ENCODE data around the gene PRDM16.

The PRDM16 gene

DNA sequence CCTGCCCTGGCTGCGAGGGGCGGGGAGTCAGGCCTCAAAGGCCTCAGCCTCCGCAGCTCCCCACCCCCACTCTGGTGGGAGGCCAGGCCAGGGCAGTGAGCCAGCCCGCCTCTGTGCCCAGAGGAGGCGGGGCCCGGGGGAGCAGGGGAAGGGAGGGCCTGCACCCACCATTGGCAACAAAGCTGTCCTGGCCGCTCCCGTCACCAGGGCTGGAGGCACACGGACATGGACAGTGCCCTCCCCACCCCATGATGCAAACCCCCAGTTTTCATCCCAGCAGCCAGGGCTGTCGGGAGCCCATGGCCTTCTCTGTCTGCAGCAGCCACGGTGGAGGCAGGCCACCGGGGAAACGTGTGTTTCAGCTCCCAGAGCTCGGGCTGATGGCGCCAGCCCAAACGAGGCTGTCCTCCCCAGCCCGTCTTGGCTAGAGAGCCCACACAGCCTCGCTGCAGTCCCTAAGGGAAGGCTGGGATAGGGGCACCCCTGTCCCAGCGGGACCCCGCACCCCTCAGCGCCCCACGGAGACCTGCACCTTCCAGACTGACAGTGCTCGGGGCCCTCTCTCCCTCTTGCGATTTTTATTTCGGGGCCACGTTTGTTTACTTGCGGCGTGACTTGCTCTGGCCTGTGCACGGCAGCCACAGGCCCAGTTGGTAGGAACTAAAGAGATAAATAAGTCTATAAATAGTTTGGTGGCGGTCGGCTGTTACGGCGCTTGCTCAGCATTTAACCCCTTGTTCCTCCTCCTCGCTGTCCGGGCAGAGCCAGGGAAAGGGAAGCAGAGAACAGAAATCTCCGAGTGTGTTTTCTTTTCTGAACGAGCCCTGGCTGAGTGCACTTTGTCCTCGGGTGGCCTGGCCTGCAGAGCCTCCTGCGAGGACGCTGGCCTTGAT, 101.8 kb downstream of the PRDM16 start:
- peak; percentile 88 for DNase-seq

DNA sequence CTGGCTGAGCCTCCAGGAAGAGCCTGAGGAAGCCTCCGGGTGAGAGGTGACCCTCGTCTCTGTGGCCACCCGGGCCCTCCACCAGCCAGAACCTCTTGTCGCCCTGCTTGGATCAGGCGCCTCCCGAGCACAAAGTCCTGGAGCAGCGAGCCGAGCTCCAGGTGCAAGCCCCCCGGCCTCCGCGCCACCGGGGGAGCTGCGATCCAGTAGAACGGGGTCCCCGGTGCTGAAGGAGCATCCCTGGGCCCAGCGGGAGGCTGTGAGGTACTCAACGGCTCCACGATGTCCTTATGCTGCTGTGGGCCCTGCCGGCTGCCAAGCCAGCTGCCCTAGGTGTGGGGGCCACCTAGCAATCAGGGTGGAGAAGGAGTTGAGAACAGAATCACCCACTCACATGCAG, 102.8 kb downstream of the PRDM16 start:
- DNase-seq, result no peak

DNA sequence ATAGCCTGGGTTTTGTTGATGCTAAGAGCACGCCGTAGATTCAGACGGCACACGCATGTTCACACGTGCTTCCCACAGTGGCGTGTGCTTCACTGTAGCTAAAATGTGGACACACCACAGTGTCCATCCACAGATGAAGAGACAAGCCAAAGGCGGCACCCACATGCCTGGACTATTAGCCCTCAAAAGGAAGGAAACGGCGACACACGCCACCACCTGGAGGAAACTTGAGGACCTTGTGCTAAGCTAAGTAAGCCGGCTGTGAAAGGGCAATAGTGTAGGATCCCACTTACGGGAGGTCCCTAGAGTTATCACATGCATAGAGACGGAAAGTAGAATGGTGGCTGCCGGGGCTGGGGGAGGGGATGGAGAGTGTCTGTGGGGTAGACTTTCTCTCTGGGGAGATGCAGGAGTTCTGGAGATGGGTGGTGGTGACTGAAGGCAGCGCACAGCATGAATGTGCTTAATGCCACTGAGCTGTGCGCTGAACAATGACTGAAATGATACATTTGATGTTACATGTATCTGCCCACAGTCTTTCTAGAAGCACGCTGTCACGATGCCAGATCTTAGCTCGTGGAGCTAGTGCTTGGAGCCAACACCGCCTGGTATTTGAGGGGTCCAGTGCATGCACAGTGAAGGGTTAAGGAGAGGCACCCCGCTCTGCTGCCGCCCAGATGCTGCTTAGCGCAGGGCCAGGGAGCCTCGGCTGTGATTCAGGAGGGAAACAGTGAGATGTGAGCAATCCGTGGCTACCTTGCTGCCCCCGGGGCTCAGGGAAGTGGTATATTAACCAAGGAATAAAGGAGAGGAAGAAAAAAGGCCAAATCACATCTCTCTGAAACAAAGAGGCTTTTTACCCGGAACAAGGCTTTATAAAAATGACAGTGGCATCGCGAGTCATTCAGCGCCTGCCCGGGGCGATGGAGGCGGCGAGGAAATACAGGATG, 103.7 kb downstream of the PRDM16 start:
- no peak for DNase-seq

DNA sequence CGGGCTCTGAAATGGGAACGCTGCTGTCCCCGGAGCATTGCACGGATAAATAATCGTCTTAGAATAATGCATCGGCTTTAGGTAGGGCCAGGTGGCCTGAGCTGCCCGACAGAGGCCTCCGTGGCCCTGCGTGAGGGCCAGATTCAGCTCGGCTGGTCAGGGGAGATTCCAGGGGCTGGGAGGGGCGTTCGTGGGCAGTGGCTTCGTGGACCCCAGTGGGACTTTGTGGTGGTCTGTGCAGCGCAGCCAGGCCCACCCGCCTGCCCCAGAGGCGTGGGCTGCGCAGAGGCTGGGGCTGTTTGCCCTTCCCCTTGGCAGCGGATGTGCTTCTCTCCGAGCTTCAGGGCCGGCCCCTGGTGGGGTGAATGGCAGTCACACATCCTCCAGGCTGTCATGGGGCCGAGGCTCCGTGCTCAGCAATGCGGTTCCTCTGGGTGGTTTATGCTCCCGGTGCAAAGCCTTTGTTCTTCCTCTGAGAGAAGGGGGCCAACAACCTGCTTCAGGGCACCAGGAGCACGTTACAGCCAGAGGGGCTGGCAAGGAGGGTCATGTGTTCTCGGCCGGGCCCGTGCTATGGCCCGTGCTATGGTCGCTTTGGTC, 104.5 kb downstream of the PRDM16 start:
- no peak for DNase-seq

DNA sequence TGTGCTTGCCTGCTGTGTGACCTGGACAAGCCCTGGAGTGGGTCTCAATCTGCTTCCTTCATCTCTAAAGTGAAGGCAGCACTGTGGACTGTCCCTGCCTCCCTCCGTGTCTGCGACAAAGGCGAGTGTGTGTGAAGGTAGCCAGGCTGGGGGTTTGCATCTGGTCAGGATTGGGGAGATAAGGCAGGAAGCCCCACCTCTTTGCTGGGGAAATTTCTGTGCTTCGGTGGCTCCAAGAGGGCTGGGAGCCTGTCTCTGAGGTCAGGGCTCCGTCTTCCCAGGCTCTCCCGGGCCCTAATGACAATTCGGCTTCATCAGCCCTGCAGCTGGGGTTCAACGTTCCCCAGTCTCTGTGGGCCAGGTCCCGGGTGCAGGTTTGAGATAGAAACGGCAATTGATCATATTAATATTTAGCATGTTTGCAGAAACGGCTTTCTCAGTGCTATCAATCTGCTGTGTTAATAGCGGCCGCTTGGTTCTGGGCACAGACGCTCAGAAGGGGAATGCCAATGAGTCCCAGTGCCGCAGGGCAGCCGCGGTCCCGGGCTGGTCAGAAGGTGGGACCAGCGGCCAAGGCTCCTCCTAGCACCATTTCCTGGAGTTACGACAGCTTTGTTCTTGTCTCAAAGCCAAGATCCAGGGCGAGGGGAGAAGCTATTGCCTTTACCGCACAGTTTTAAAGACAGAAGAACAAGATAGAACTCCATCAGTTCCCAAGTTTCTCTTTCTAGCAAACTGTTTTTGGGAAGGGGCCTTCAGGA, 105.7 kb downstream of the PRDM16 start:
- DNase-seq, result no peak

DNA sequence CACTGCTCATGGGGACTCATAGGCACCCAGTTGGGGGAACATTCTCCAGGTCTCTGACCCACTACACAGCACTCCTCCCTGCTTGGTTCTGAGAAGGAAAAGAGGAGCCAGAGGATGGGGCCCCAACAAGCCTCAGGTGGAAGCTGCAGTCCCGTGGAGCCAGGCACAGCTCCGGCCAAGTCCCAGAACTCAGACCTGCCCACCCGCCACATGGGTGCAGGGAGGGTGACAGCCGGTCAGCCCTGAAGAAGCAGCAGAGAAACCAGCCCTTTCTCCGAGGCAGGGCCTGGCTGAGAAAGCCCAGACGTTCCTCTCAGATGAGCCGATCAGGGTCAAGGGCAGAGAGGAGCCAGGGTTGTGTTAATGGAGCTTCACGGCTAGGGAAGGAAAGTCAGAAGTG, 106.5 kb downstream of the PRDM16 start:
- DNase-seq, result no peak

DNA sequence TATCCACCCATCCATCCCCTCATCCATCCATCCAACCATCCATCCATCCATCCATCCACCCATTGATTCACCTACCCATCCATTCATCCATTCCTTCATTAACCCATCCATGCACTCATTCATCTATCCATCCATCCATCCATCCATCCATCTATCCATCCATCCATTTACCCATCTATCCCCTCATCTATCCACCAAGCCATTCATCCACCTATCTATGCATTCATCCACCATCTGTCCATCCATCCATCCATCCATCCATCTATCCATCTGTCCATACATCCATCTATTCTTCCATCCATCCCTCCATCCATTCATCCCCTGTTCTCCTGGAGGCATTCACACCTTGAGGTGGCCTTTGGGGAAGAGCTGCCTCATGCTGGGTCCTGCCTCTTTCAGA, 107.0 kb downstream of the PRDM16 start:
- no peak for DNase-seq

DNA sequence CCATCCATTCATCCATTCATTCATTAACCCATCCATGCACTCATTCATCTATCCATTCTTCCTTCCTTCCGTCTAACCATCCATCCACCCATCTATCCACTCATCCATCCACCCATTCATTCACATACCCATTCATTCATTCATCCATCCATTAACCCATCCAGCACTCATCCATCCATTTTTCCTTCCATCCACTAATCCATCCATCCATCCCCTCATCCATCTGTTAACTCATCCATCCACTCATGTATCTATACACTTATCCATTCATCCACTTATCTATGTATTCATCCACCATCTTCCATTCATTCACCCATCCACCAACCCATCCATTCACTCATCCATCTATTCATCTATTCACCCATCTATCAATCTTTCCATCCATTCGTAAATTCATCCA, 107.8 kb downstream of the PRDM16 start:
- no peak for DNase-seq

DNA sequence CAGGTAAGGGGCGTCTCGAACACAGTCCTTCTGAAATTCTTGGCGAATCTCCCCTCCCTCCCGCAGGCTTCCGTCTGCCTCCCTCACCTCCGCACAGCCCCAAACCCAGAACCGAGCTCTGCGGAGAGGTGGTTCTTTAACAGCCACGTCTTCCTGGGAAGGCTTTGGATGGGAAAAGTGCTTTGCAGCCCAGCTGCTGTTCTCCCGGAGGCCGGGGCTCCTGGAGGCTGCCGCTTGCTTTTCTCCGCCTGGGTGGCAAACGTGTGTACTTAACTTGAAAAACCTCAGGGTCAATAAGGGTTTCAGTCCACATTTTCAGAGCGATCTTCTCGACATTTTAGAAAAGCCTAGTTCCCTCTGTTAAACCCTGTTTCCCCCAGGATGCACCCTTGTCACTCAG, 109.3 kb downstream of the PRDM16 start:
- no peak for DNase-seq

DNA sequence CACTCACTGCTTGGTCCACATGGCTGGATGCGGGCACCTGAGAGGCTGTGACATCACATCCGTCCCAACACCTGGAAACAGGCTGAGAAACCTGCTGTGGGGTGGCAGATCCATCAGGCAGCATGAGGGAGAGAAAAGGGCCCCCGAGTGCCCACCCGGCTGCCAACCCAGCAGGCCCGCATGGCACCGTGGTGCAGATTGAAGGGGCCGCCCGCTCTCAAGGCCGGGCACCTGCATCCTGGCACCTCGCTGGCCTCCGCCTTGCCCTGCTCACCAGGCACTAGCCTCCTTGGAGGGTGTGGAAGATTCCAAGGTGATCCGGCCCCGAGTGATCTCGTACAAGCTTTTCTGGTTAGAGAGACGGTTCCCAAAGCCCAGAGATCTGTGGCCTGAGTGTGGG, 110.5 kb downstream of the PRDM16 start:
- no peak for DNase-seq

DNA sequence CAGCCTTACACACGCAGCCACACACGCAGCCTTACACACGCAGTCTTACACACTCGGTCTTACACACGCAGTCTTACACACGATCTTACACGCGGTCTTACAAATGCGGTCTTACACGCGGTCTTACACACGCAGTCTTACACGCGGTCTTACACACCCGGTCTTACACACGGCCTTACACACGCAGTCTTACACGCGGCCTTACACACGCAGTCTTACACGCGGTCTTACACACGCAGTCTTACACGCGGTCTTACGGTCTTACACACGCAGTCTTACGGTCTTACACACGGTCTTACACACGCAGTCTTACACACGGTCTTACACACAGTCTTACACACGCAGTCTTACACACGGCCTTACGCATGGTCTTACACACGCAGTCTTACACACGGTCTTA, 111.9 kb downstream of the PRDM16 start:
- no peak for DNase-seq

DNA sequence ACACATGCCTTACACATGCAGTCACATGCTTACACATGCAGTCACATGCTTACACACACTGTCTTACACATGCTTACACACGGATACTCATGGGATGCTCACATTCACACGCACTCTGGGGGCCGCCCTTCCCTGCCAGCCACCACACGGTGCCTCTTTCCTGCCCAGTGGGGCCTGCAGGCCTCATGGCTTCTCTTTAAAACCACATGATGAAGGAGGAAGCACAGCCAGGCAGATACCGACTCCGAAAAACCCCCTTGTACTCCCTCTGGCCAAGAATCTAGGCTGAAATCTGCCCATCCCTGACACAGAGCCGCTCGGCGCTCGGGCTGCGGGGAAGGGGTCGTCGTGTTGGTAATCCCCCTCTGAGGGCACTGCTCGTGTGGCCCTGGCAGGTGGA, 113.0 kb downstream of the PRDM16 start:
- DNase-seq, result no peak

DNA sequence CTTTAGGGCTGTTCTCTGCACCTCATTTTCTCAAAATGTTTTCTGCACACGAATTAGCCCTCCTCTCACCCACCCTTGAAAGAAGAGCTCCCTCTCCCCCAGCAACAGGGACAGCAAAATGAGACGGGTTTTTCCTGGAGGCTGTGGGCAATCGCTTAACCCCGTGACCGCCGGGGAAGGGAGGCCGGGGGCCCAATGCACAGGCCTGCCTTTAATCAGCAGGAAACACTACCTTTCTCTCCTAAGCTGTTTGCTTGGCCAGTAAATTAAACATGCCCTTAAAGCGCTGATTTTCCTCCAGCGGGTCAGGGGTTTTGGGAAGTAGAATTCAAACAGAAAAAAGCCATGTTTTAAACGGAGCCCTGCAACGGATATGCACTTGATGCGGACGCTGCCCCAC, 114.4 kb downstream of the PRDM16 start:
- DNase-seq, result no peak

DNA sequence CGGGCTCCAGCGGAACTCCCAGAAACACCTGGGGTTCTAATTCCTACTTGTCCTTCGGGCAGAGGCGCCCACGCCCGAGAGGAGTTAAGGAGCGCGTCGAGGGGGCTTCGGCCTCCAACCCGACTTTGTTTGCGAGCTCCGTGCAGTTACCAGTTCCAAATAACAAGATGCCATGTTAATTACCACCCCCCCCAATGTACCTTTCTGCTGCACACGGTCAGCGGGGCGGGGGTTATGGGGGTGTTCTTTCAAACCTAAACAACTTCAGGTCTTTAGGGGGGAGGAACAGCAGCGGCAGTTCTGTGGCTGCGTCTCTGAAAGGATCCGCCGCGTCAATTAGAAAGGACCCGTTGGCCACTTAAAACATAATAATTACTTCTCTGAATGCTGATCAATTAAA, 114.8 kb downstream of the PRDM16 start:
- DNase-seq, result no peak

DNA sequence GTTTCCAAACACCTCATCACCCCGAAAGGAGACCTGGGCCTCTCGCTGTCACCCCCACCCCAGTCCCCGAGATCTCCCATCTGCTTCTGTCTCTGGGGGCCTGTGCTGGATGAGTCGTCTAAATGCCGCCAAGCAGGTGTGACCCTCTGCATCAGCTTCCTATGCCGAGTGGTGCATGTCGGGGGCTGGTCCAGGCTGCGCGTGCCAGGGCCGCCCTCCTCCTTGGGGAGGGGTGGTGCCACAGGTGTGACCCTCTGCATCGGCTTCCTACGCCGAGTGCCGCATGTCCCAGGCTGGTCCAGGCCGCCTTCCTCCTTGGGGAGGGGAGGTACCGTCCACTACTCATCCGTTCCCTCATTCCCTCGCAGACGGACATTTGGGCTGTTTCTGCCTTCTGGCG, 115.7 kb downstream of the PRDM16 start:
- no peak for DNase-seq

DNA sequence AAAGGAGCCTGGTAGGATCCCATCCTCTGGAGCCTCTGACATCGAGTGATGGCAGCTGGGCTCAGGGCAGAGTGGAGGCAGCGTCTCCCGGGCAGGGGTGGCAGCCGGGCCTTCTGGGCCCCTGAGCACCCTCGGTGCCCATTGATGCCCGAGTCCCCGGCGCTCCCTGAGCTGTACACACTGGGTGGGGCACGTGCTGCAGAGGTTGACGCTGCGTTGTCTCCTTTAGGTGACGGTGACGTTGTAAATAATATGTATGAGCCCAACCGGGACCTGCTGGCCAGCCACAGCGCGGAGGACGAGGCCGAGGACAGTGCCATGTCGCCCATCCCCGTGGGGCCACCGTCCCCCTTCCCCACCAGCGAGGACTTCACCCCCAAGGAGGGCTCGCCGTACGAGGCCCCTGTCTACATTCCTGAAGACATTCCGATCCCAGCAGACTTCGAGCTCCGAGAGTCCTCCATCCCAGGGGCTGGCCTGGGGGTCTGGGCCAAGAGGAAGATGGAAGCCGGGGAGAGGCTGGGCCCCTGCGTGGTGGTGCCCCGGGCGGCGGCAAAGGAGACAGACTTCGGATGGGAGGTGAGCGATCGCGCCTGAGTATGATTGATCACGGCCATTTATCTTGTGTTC, 117.0 kb downstream of the PRDM16 start:
- no peak for DNase-seq

DNA sequence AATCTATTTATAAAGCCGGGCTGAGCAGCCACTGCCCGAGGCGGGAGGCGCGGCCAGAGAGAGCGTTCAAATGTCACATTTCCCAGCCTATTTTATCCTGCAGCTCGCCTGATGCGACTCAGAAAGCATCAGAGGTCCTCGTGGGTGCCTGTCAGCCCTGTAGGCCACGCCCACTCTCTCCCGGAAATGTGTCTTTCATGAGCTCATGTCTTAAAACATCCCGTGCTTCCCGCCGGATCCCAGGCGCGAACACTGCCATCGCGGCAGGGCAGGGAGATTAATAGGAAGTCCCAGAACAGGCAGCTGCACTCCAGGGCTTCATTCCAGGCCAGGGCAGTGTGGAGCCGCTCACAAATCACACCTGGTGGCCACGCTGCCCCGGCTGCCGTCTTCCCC, 117.5 kb downstream of the PRDM16 start:
- no peak for DNase-seq

DNA sequence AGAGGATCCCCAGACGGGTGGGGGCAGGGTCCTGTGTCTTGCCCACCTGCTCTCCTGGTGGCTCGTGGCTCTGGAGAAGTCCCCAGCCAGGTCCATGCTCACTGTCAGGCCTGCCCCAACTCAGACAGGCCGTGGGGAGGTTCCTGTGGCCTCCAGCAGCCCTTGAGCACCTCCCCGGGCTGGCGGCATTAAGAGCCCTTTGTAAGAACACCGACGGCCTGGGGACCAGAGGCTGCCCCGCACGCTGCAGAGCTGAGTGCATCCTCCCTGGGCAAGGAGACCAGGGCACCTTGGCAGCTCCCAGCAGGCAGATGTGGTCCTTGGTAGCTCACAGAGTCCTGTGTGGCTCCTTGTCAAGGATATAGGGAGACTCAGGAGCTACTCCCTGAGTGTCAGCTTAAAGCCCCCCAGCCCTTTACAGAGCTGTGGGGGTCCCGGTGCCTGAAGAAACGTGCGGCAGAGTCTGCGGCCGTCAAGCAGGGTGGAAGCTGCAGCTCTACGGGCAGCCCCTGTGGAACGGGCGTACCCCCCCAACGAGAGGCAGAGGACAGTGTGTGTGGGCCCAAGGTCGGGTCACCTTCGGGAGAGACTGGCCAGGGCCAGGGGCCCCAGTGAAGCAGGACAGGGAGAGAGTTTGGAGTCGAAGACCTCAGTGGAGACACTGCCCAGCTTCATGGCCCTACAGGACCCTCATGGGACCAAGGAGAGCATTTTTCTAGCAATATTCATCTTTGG, 118.6 kb downstream of the PRDM16 start:
- no peak for DNase-seq

DNA sequence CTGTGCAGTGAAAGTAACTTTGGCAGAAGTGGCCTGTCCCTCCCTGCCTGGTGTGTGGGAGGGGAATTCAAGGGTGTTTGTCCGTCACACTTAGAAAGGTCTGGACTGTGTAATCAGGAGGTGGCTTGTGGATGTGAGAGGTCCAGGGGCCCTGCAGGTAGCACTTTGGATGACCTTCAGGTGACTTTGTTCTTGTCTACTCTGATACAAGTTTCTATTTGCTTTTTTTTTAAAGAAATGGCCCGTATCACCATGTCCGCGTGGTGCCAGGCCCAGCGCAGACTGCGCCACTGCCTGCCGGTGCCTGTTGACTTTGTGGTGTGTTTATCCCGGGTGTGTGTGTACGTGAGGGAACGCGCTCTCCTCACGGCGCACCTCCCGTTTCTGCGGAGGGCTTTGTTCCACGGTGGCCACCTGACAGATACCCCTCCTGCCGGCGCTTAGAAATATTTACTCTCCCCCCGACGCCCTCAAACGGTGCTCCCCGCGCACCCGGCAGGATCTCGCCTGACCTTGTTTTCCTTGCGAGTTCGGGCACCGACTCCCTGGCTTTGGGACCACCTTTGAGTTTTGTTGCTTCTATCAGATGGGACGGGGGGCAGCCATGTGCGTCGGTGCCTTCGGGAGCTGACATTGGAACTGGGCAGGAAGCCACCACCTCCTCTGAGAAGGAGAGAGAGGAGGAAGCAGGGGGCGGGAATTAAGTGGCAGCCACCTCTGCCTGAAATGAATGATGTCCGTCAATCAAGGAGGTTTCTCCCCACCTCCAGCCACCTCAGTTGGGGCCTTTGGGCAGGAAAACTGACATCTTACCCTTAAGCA, 119.4 kb downstream of the PRDM16 start:
- DNase-seq, result no peak

DNA sequence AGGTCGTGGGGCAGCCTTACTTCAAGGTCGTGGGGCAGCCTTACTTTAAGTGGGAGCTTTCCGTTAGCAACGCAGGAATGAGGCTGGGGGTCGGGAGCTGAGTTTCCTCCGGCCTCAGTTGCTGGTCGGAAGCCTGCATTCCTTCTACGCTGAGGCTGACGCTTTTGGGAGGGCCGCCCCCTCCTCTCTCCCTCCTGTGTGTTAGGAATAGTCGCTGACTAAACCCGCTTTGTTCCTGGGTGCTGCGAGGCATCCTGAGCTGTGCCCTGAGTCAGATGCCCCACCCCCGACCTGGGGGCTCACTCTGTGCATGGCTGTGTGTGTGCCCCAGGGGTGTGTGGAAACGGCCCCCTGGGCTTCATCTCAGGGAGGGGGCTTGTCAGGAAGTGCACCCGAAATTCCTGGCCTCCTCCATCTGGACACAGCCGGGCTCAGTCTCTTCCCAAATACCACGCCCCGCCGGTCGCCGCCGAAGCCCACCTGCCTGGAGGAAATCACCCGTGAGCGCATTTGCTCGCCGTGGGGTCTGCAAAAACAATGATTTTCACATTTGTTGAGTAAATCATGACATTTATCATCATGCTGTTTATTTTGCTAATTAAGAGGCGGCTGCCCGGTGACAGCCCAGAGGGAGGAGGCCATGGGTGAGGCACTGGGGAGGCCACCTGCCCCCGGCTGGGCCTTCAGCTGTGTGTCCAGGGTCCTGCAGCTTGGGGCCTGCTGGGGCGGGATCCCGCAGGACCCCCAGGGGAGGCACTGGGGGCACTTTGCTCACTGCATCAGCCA, 121.4 kb downstream of the PRDM16 start:
- DNase-seq, result no peak
